Measurements from ENCODE around the gene PCDHGC4.
A peak's percentile ranks its signal among the peaks of the same experiment; 100 is the strongest.

The PCDHGC4 gene

GRCh38 chr5:141484641-141485311 is at the start of gene PCDHGC4:
TSS of gene PCDHGC4 (plus strand) at chr5:141485030. CDS start at chr5:141485174, 144 bp downstream.
- DNase-seq: no peak

GRCh38 chr5:141437221-141437620 is 47.6 kb upstream of the PCDHGC4 start:
- DNase-seq: no peak

GRCh38 chr5:141439411-141440141 is 45.3 kb upstream of the PCDHGC4 start:
- DNase-seq: no peak

GRCh38 chr5:141440341-141440740 is 44.5 kb upstream of the PCDHGC4 start:
- DNase-seq: no peak

- DNase-seq: no peak
These were observed 43.2 kb upstream of the PCDHGC4 start for GRCh38 chr5:141441571-141442170.

- no peak for DNase-seq
These were observed 19.5 kb upstream of the PCDHGC4 start for GRCh38 chr5:141465351-141465750.

- DNase-seq: peak in 2 of 6 experiments; percentile 9 to 24
These were observed 9.2 kb upstream of the PCDHGC4 start, which contains the start of gene PCDHGC3 for GRCh38 chr5:141475625-141476131. TSS of gene PCDHGC3 (plus strand) at chr5:141475966. CDS start at chr5:141476117, 151 bp downstream.

GRCh38 chr5:141476132-141476911 is 8.5 kb upstream of the PCDHGC4 start:
- DNase-seq: no peak

GRCh38 chr5:141477044-141477575 is 7.7 kb upstream of the PCDHGC4 start:
- DNase-seq: no peak

- no peak for DNase-seq
These were observed 7.0 kb upstream of the PCDHGC4 start for GRCh38 chr5:141477815-141478214.

- DNase-seq: no peak
These were observed 6.4 kb upstream of the PCDHGC4 start for GRCh38 chr5:141478321-141478945.

- no peak for DNase-seq
These were observed 5.1 kb upstream of the PCDHGC4 start for GRCh38 chr5:141479776-141480175.

GRCh38 chr5:141483902-141484301 is 928 bp upstream of the PCDHGC4 start:
- DNase-seq: no peak

- no peak for DNase-seq
These were observed 555 bp upstream of the PCDHGC4 start for GRCh38 chr5:141484310-141484640.

- DNase-seq: no peak
These were observed 658 bp downstream of the PCDHGC4 start for GRCh38 chr5:141485321-141486055.

GRCh38 chr5:141486091-141486490 is 1.3 kb downstream of the PCDHGC4 start:
- no peak for DNase-seq

GRCh38 chr5:141487131-141487530 is 2.3 kb downstream of the PCDHGC4 start:
- DNase-seq: no peak

GRCh38 chr5:141488591-141489561 is 4.0 kb downstream of the PCDHGC4 start, which contains the start of gene PCDHGC5:
TSS of gene PCDHGC5 (plus strand) at chr5:141489081. CDS start at chr5:141489241, 160 bp downstream.
- no peak for DNase-seq

GRCh38 chr5:141489841-141490240 is 5.0 kb downstream of the PCDHGC4 start:
- no peak for DNase-seq

GRCh38 chr5:141490271-141490670 is 5.4 kb downstream of the PCDHGC4 start:
- no peak for DNase-seq
